ENCODE data around the gene CIDEC. TPM values are rescaled to one million over a fixed set of nuclear protein-coding genes. Genes with fewer than 3 reads are reported as not detected.

The CIDEC gene
- total RNA-seq, 1 donor from 2014 or later, result not detected

GRCh38 chr3:9864200-9864927 is 15.7 kb downstream of the CIDEC start:
- peak; percentile 84 for DNase-seq
- H3K27ac ChIP-seq, result peak overlapping the region; percentile 78
- no peaks in the 10 kb centered on the region for H3K36me3 ChIP-seq
- no peaks in the 10 kb centered on the region for H3K9me3 ChIP-seq
- peak; percentile 79 for ATAC-seq
- no peaks in the 10 kb centered on the region for H3K27me3 ChIP-seq
- intact Hi-C loops (cut with DNase I), result no loop called here
- no peak for TF ChIP-seq CTCF (IDR thresholded peaks at IDR 0.05)
- H3K4me1 ChIP-seq, result peaks cover 27% of the 10 kb centered on the region
- H3K4me3 ChIP-seq, result no peak overlapping the region

- H3K27ac ChIP-seq, result no peak overlapping the region
- no peak for DNase-seq
- no peak for TF ChIP-seq CTCF (IDR thresholded peaks at IDR 0.05)
- ATAC-seq, result no peak
- H3K4me3 ChIP-seq, result peak overlapping the region; percentile 23
- H3K36me3 ChIP-seq, result no peaks in the 10 kb centered on the region
- intact Hi-C loops (cut with DNase I), result no loop called here
- H3K27me3 ChIP-seq, result no peaks in the 10 kb centered on the region
- H3K9me3 ChIP-seq, result no peaks in the 10 kb centered on the region
- peaks cover 27% of the 10 kb centered on the region for H3K4me1 ChIP-seq
Observed at GRCh38 chr3:9863058-9863772, 16.8 kb downstream of the CIDEC start.

- H3K27me3 ChIP-seq, result no peaks in the 10 kb centered on the region
- intact Hi-C loops (cut with DNase I), result no loop called here
- peak; percentile 42 for TF ChIP-seq CTCF (IDR thresholded peaks at IDR 0.05)
- no peak overlapping the region for H3K27ac ChIP-seq
- no peaks in the 10 kb centered on the region for H3K36me3 ChIP-seq
- no peaks in the 10 kb centered on the region for H3K9me3 ChIP-seq
- peaks cover 27% of the 10 kb centered on the region for H3K4me1 ChIP-seq
- ATAC-seq (peak; percentile 77), DNase-seq (peak; percentile 80)
- peak overlapping the region; percentile 23 for H3K4me3 ChIP-seq
Observed at GRCh38 chr3:9862391-9863057, 17.5 kb downstream of the CIDEC start.

GRCh38 chr3:9861626-9862130 is 18.4 kb downstream of the CIDEC start:
- intact Hi-C loops (cut with DNase I), result no loop called here
- no peak for TF ChIP-seq CTCF (IDR thresholded peaks at IDR 0.05)

GRCh38 chr3:9861201-9861600 is 18.9 kb downstream of the CIDEC start:
- TF ChIP-seq CTCF (IDR thresholded peaks at IDR 0.05), result no peak
- Histone ChIP-seq H3K36me3 (no peaks in the 10 kb centered on the region), H3K27ac (no peak overlapping the region), H3K27me3 (no peaks in the 10 kb centered on the region), H3K9me3 (no peaks in the 10 kb centered on the region), H3K4me1 (peaks cover 27% of the 10 kb centered on the region), H3K4me3 (no peak overlapping the region)
- no peak for ATAC-seq
- intact Hi-C loops (cut with DNase I), result no loop called here
- DNase-seq, result no peak

More at GRCh38 chr3:9861626-9862130, 18.4 kb downstream of the CIDEC start:
- Histone ChIP-seq H3K27ac (no peak overlapping the region), H3K4me1 (peaks cover 27% of the 10 kb centered on the region), H3K9me3 (no peaks in the 10 kb centered on the region), H3K4me3 (no peak overlapping the region), H3K36me3 (no peaks in the 10 kb centered on the region), H3K27me3 (no peaks in the 10 kb centered on the region)
- no peak for DNase-seq
- peak; percentile 50 for ATAC-seq
